Esophagus muscularis mucosa (tissue), 4 donors: ENCODE data around the gene BPIFB4. TPM values are rescaled to one million over a fixed set of nuclear protein-coding genes. Genes with fewer than 3 reads are reported as not detected.
"Not testable (repeated sequence)": the region's sequence is repeated elsewhere in the genome, so short reads cannot be mapped to it uniquely, and the experiment has no call there.

ENCODE experiments used
- DNase-seq: peaks from one replicate; pipeline ENCODE4 v3.0.0-alpha.2; 2017; ENCODE audit errors: extremely low spot score
- H3K27ac ChIP-seq, 4 donors: fragments of 200-600 bp; sonication (generic); replicated peaks in 1 of 4; 1 replicate in 3 of 4; 2 replicates in 1 of 4; pipeline ENCODE4 v1.5.1; 2016 to 2019; ENCODE audit warnings: mild to moderate bottlenecking in 1 of 4
- H3K27me3 ChIP-seq, 4 donors: fragments of 200-600 bp; sonication (generic); one replicate each; pipeline versions ENCODE4 v1.5.1 to v1.6.0; 2016 to 2019
- H3K36me3 ChIP-seq, 4 donors: fragments of 200-600 bp; sonication (generic); one replicate each; pipeline ENCODE4 v1.5.1; 2016 to 2019
- H3K4me1 ChIP-seq, 4 donors: fragments of 200-600 bp; sonication (generic); one replicate each; pipeline ENCODE4 v1.5.1; 2016 to 2019
- H3K4me3 ChIP-seq, 4 donors: fragments of 200-600 bp; sonication (generic); 1 replicate in 2 of 4; 2 replicates in 2 of 4; pipeline ENCODE4 v1.5.1; 2016 to 2019; ENCODE audit warnings: mild to moderate bottlenecking in 4 of 4, moderate library complexity in 1 of 4
- H3K9me3 ChIP-seq, 4 donors: fragments of 200-600 bp; sonication (generic); 1 replicate in 3 of 4; 2 replicates in 1 of 4; pipeline ENCODE4 v1.5.1; 2016 to 2019
- EP300 ChIP-seq: sonication (generic); formaldehyde crosslinking; IDR thresholded peaks from one replicate; pipeline ENCODE4 v1.6.1; 2017; ENCODE audit warnings: antibody characterized with exemption
- POLR2A ChIP-seq: fragments of 450-650 bp; IDR thresholded peaks from one replicate; pipeline ENCODE4 v1.6.1; 2017; ENCODE audit warnings: antibody characterized with exemption, moderate library complexity, mild to moderate bottlenecking, low read depth
- POLR2AphosphoS5 ChIP-seq, 2 donors: sonication (generic); formaldehyde crosslinking; IDR thresholded peaks; one replicate each; pipeline ENCODE4 v1.6.1; 2017; ENCODE audit warnings: antibody characterized with exemption in 2 of 2
- WGBS: methylation state at CpG from one replicate; pipeline ENCODE4 v1.1.5; 2018; 5-methylcytosine and 5-hydroxymethylcytosine counted together
- intact Hi-C: fragments of 100-400 bp; cut with DNase I; formaldehyde crosslinking; loops from one replicate; pipeline ENCODE4 v1.15.1; 2023
- total RNA-seq, 4 donors: library from RNA; depleted of rRNA; stranded (reverse); fragments of >200 nt; gene quantifications; one replicate each; pipeline versions ENCODE4 v1.1.0 to v1.2.1, GENCODE V29; 2016
- TF ChIP-seq, protein P1 (sequence below), 3 experiments: fragments of 200-600 bp in 2 of 3; fragments of 450-650 bp in 1 of 3; sonication (generic) in 2 of 3; IDR thresholded peaks; one replicate each; pipeline ENCODE4 v1.5.1; 2017 to 2019; ENCODE audit warnings: antibody characterized with exemption in 3 of 3, mild to moderate bottlenecking in 2 of 3, moderate library complexity in 1 of 3

The BPIFB4 gene
- total RNA-seq, 4 donors from 2014 or later: not detected

DNA sequence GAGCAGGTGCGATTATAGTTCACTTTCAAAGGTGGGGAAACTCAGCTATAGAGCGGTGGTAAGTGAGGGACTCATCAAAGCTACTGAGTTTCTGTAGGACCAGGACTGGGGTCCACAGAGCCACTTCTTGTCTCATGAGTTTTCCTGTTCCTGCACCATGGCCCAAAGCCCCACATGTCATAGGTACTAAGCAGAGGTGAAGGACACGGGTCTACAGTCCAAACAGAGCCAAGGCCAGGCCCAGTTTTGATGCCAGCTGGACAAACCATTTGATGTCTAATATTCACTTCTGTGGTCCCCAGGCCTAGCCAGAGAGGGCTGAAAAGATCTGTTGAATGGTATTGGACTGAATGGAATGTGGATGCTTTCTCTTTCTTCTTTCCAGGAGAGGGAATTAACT is 37.0 kb upstream of the BPIFB4 start:
- DNase-seq: no peak
- Histone ChIP-seq H3K4me1 (no peaks in the 10 kb centered on the region), H3K4me3 (no peak overlapping the region), H3K36me3 (no peaks in the 10 kb centered on the region), H3K9me3 (peaks cover 0 to 15% (median 9%) of the 10 kb centered on the region in 4 donors), H3K27ac (no peak overlapping the region), H3K27me3 (peaks cover 0 to 4% (median 0%) of the 10 kb centered on the region in 4 donors)
- WGBS: 93% methylated on average over 3 of the region's 3 CpGs
- intact Hi-C loops: no loop called here
- TF ChIP-seq POLR2AphosphoS5 (IDR thresholded peaks at IDR 0.05) (no peak), EP300 (no peak), POLR2A (no peak)
- TF ChIP-seq, protein P1, sequence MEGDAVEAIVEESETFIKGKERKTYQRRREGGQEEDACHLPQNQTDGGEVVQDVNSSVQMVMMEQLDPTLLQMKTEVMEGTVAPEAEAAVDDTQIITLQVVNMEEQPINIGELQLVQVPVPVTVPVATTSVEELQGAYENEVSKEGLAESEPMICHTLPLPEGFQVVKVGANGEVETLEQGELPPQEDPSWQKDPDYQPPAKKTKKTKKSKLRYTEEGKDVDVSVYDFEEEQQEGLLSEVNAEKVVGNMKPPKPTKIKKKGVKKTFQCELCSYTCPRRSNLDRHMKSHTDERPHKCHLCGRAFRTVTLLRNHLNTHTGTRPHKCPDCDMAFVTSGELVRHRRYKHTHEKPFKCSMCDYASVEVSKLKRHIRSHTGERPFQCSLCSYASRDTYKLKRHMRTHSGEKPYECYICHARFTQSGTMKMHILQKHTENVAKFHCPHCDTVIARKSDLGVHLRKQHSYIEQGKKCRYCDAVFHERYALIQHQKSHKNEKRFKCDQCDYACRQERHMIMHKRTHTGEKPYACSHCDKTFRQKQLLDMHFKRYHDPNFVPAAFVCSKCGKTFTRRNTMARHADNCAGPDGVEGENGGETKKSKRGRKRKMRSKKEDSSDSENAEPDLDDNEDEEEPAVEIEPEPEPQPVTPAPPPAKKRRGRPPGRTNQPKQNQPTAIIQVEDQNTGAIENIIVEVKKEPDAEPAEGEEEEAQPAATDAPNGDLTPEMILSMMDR (IDR thresholded peaks at IDR 0.05): no peak

DNA sequence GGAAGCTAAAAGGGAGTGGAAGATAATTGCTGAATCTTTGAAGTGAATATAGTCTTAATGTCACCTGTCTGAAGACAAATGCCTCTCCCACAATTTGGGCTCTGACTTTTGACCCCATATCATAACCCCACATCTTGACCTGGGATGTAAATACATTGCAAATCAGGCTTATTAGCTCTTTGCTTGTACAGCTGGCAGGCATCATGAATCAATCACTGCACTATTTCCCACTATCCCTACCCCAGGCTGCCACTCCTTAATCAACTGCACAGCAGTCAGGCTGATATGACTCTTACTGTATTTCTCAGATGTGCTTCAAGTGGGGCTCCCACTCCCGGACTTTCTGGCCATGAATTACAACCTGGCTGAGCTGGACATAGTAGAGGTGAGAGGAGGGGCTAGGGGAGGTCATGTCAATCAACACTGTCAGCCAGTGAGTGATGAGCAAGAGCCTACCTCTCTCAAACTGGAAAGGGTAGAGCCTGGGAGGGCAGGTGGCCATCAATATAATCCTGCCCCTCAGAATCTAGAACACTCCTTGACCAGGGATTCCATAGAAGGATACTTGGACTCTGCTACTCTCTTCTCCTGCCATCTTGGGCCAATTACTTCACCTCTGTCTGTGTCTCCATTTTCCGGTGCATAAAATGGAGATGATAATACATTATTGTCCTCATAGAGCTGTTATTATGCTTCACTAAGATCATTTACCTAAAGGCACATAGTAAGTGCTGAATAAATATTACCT is 36.3 kb upstream of the BPIFB4 start:
- TF ChIP-seq EP300 (no peak), POLR2AphosphoS5 (IDR thresholded peaks at IDR 0.05) (no peak), POLR2A (no peak)
- TF ChIP-seq, protein P1 (IDR thresholded peaks at IDR 0.05): no peak
- WGBS: 76% methylated on average over 2 of the region's 2 CpGs

DNA sequence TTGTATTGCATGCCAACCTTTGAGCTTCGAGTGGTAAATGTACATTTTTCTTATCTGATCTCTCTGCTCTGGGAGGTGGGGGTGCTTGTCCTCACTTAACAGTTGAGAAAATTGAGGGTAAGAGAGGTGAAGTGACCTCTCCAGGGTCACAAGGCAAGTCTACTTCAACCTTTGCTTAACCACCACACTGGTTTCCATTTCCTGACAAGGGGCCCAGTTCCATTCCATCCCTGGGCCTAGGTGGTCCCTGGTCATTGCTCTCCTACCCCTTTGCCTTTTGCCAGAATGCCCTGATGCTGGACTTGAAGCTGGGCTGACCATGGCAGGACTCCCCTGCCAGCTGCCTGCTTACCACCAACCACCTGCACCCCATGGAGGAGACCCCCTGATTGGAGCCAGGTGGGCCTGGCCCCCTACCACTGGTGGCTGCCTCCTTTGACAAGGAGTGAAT is 35.7 kb upstream of the BPIFB4 start:
- Histone ChIP-seq H3K27ac (no peak overlapping the region), H3K27me3 (peaks cover 0 to 4% (median 0%) of the 10 kb centered on the region in 4 donors), H3K4me1 (no peaks in the 10 kb centered on the region), H3K9me3 (peaks cover 0 to 15% (median 9%) of the 10 kb centered on the region in 4 donors), H3K4me3 (no peak overlapping the region), H3K36me3 (no peaks in the 10 kb centered on the region)
- intact Hi-C loops: no loop called here
- 60% methylated on average over 1 of the region's 1 CpG for WGBS
- no peak for DNase-seq
- TF ChIP-seq POLR2A: no peak
- TF ChIP-seq POLR2AphosphoS5 (IDR thresholded peaks at IDR 0.05): no peak
- no peak for TF ChIP-seq EP300
- TF ChIP-seq, protein P1 (IDR thresholded peaks at IDR 0.05): no peak

More for the DNA sequence above, 36.3 kb upstream of the BPIFB4 start:
- Histone ChIP-seq H3K4me3 (no peak overlapping the region), H3K27me3 (peaks cover 0 to 4% (median 0%) of the 10 kb centered on the region in 4 donors), H3K4me1 (no peaks in the 10 kb centered on the region), H3K27ac (no peak overlapping the region), H3K9me3 (peaks cover 0 to 15% (median 9%) of the 10 kb centered on the region in 4 donors), H3K36me3 (no peaks in the 10 kb centered on the region)
- no peak for DNase-seq
- intact Hi-C loops: no loop called here

DNA sequence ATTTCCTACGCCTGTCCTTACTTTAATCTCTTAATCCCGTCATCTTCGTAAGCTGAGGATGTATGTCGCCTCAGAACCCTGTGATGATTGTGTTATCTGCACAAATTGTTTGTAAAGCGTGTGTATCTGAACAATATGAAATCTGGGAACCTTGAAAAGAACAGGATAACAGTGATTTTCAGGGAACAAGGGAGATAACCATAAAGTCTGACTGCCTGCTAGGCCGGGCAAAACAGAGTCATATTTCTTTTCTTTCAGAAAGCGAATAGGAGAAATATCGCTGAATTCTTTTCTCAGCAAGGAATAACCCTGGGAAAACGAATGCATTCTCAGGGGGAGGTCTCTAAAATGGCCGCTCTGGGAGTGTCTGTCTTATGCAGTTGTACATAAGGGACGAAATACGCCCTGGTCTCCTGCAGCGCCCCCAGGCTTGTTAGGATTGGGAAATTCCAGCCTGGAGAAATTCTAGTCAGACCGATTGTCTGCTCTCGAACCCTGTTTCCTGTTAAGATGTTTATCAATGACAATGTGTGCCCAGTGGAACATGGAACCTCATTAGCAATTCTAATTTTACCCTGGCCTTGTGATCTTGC is 34.2 kb upstream of the BPIFB4 start:
- intact Hi-C loops, H3K27me3 ChIP-seq, H3K4me3 ChIP-seq, H3K4me1 ChIP-seq, H3K27ac ChIP-seq, DNase-seq, H3K36me3 ChIP-seq: not testable (repeated sequence)
- H3K9me3 ChIP-seq: peaks cover 0 to 15% (median 9%) of the 10 kb centered on the region in 4 donors
- 89% methylated on average over 15 of the region's 15 CpGs for WGBS

DNA sequence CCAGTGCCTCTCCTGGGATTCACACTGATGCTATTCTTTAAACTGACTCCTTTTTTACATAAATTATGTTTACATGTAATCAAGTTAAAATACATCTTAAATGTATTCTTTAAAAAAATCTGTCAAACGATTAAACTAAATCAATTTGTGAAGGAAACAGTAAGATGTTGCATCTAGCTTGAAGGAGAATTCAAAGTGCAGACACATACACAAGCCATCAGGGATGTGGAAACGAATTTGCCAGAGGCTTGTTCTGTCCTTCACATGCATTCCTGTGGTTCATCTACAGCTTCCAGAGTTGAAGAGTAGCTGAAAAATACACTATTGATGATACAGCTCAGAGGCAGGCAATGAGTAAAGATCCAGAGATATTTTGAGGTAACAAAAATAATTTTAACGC is 33.0 kb upstream of the BPIFB4 start:
- WGBS: 73% methylated on average over 3 of the region's 3 CpGs
- TF ChIP-seq POLR2AphosphoS5 (IDR thresholded peaks at IDR 0.05) (no peak), POLR2A (no peak), EP300 (no peak)
- TF ChIP-seq, protein P1 (IDR thresholded peaks at IDR 0.05): no peak
- H3K4me3 ChIP-seq: no peak overlapping the region
- H3K4me1 ChIP-seq: no peaks in the 10 kb centered on the region
- peaks cover 0 to 15% (median 9%) of the 10 kb centered on the region in 4 donors for H3K9me3 ChIP-seq
- intact Hi-C loops: no loop called here
- H3K27ac ChIP-seq: no peak overlapping the region
- no peaks in the 10 kb centered on the region for H3K27me3 ChIP-seq
- no peak for DNase-seq
- no peaks in the 10 kb centered on the region for H3K36me3 ChIP-seq
